Neuronal stem cell (in vitro differentiated cells): ENCODE results near the gene TSC22D2.

Source experiments
- DNase-seq: peaks from one replicate; pipeline ENCODE4 v3.0.0-alpha.2; 2013; ENCODE audit warnings: low spot score
- H2AFZ ChIP-seq: one replicate; pipeline ENCODE4 v1.6.1; 2013; ENCODE audit warnings: mild to moderate bottlenecking, low read length, inconsistent platforms
- H2AK5ac ChIP-seq: 2 replicates; pipeline ENCODE4 v1.6.1; 2013; ENCODE audit warnings: low read depth, mild to moderate bottlenecking, inconsistent platforms, low read length, moderate library complexity, mixed read lengths
- H2BK120ac ChIP-seq: 2 replicates; pipeline ENCODE4 v1.6.1; 2013; ENCODE audit warnings: low read depth, mild to moderate bottlenecking, inconsistent platforms, low read length, moderate library complexity, mixed read lengths
- H2BK12ac ChIP-seq: one replicate; pipeline ENCODE4 v1.6.1; 2013; ENCODE audit warnings: low read length, inconsistent platforms
- H2BK15ac ChIP-seq: 2 replicates; pipeline ENCODE4 v1.6.1; 2013; ENCODE audit warnings: mild to moderate bottlenecking, low read length, inconsistent platforms, mixed read lengths
- H2BK5ac ChIP-seq: one replicate; pipeline ENCODE4 v1.6.1; 2013; ENCODE audit warnings: inconsistent platforms, mild to moderate bottlenecking, low read length, moderate library complexity
- H3K14ac ChIP-seq: one replicate; pipeline ENCODE4 v1.6.1; 2013; ENCODE audit warnings: low read length, inconsistent platforms
- H3K18ac ChIP-seq: 2 replicates; pipeline ENCODE4 v1.6.1; 2013; ENCODE audit warnings: low read length, inconsistent platforms
- H3K23ac ChIP-seq: 2 replicates; pipeline ENCODE4 v1.6.1; 2013; ENCODE audit warnings: low read depth, mild to moderate bottlenecking, mixed read lengths, low read length, inconsistent platforms; ENCODE audit not compliant: poor library complexity
- H3K27ac ChIP-seq: replicated peaks from 3 replicates; pipeline ENCODE4 v1.5.1; 2013; ENCODE audit warnings: low read length, inconsistent platforms
- H3K27me3 ChIP-seq, 3 experiments: 2 replicates each; pipeline ENCODE4 v1.6.1; 2013; ENCODE audit warnings: low read length in 3 of 3, mild to moderate bottlenecking in 2 of 3, inconsistent platforms in 1 of 3, low read depth in 1 of 3, mixed read lengths in 1 of 3, moderate library complexity in 1 of 3; ENCODE audit not compliant: control insufficient read depth in 3 of 3, insufficient read depth in 3 of 3
- H3K36me3 ChIP-seq, 2 donors: replicated peaks in 1 of 2; 2 replicates each; pipeline ENCODE4 v1.6.1; 2013; ENCODE audit warnings: low read length in 2 of 2; ENCODE audit not compliant: control insufficient read depth in 2 of 2, insufficient read depth in 2 of 2
- H3K4ac ChIP-seq: 2 replicates; pipeline ENCODE4 v1.6.1; 2013; ENCODE audit warnings: inconsistent platforms, mild to moderate bottlenecking, low read length, moderate library complexity
- H3K4me1 ChIP-seq, 2 donors: 1 replicate in 1 of 2; 2 replicates in 1 of 2; pipeline ENCODE4 v1.6.1; 2013; ENCODE audit warnings: low read length in 2 of 2, low read depth in 1 of 2; ENCODE audit not compliant: control insufficient read depth in 2 of 2, insufficient read depth in 1 of 2
- H3K4me2 ChIP-seq: one replicate; pipeline ENCODE4 v1.6.1; 2013; ENCODE audit warnings: mild to moderate bottlenecking, low read length, inconsistent platforms; ENCODE audit not compliant: insufficient read depth, poor library complexity, severe bottlenecking
- H3K4me3 ChIP-seq, 2 donors: 2 replicates each; pipeline ENCODE4 v1.5.1; 2013; ENCODE audit warnings: low read length in 2 of 2, mild to moderate bottlenecking in 2 of 2, inconsistent platforms in 1 of 2, moderate library complexity in 1 of 2
- H3K79me1 ChIP-seq: one replicate; pipeline ENCODE4 v1.6.1; 2013; ENCODE audit warnings: low read depth, mild to moderate bottlenecking, inconsistent platforms, low read length, moderate library complexity
- H3K9ac ChIP-seq: one replicate; pipeline ENCODE4 v1.6.1; 2013; ENCODE audit warnings: mild to moderate bottlenecking, low read depth, low read length, inconsistent platforms; ENCODE audit not compliant: poor library complexity
- H3K9me3 ChIP-seq, 2 donors: replicated peaks in 1 of 2; 2 replicates each; pipeline versions ENCODE3 to v1.6.1; 2013; ENCODE audit warnings: low read length in 2 of 2, mild to moderate bottlenecking in 2 of 2, inconsistent platforms in 1 of 2, low read depth in 1 of 2, mixed read lengths in 1 of 2, moderate library complexity in 1 of 2; ENCODE audit not compliant: control insufficient read depth in 2 of 2, insufficient read depth in 1 of 2
- H4K8ac ChIP-seq: one replicate; pipeline ENCODE4 v1.6.1; 2013; ENCODE audit warnings: low read depth, mild to moderate bottlenecking, inconsistent platforms, low read length, moderate library complexity
- H4K91ac ChIP-seq: one replicate; pipeline ENCODE4 v1.6.1; 2013; ENCODE audit warnings: low read length, low read depth, mild to moderate bottlenecking, inconsistent platforms; ENCODE audit not compliant: poor library complexity
- WGBS, 2 donors: extraction: QIAGEN DNeasy Blood & Tissue Kit; methylation state at CpG; one replicate each; pipeline ENCODE4 v1.1.7; 2013; ENCODE audit warnings: missing lambda C conversion rate in 2 of 2, mixed read lengths in 1 of 2; ENCODE audit not compliant: insufficient read length in 2 of 2, insufficient replicate concordance in 1 of 2; ENCODE audit errors: extremely low coverage in 2 of 2; 5-methylcytosine and 5-hydroxymethylcytosine counted together

Gene TSC22D2

DNA sequence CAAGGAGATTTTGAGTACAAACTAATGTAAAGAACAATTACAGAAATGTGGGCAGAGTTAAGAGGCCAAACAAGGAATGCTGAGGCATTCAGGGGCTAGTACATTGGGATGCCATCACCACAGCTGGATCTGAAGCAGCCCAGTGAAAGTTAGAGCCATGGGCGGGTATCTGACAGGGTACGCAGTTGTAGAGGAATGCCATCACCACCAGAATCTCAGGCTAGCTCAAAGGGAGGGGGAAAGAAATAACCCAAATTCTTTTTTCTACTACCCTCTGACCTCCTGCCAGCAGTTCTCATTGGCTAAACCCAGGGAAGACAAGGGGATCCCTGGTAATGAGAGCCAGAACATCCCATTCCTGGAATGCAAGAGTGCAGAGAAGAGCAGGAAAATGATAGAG is 9.0 kb upstream of the TSC22D2 start:
- no peak overlapping the region for H4K91ac ChIP-seq
- H3K27me3 ChIP-seq: no peaks in the 10 kb centered on the region
- H3K23ac ChIP-seq: no peak overlapping the region
- H2BK120ac ChIP-seq: no peak overlapping the region
- no peaks in the 10 kb centered on the region for H3K79me1 ChIP-seq
- no peak overlapping the region for H2AK5ac ChIP-seq
- no peak overlapping the region for H3K4me2 ChIP-seq
- H3K9ac ChIP-seq: no peak overlapping the region
- no peak overlapping the region for H3K18ac ChIP-seq
- no peak overlapping the region for H3K27ac ChIP-seq
- no peak overlapping the region for H2BK15ac ChIP-seq
- H3K36me3 ChIP-seq: no peaks in the 10 kb centered on the region
- no peak overlapping the region for H3K4me3 ChIP-seq
- no peak overlapping the region for H3K4ac ChIP-seq
- H3K9me3 ChIP-seq: no peaks in the 10 kb centered on the region
- no peak overlapping the region for H4K8ac ChIP-seq
- no CpG with 5 or more reads among the region's 2 CpGs for WGBS, 2 donors
- DNase-seq: no peak
- H3K4me1 ChIP-seq: peaks cover 0 to 2% of the 10 kb centered on the region in 2 donors
- no peak overlapping the region for H2BK12ac ChIP-seq
- no peak overlapping the region for H2BK5ac ChIP-seq
- no peak overlapping the region for H2AFZ ChIP-seq
- H3K14ac ChIP-seq: no peak overlapping the region

DNA sequence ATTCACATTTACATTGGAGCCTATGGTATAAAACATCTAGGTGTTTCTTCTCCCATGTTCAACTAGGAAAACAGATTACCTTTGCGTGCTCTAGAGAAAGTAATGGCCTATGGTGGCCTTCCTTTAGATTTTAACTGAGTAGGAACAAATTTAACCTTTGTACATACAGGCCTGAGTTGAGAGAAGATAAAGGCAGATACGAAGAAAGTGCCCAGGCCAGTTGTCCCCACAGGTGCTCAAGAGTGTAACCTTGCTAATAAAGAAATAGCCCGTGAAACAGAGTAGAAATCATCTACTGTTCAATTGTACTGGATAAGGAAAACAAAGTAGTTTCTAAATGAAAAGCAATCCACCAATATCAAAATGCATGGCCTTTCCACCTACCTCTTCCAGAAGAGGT is 6.8 kb upstream of the TSC22D2 start:
- H3K14ac ChIP-seq: no peak overlapping the region
- H4K8ac ChIP-seq: no peak overlapping the region
- no peak overlapping the region for H2BK120ac ChIP-seq
- no peak overlapping the region for H4K91ac ChIP-seq
- no peak overlapping the region for H2BK5ac ChIP-seq
- H3K9me3 ChIP-seq: no peaks in the 10 kb centered on the region
- DNase-seq: no peak
- no peak overlapping the region for H3K9ac ChIP-seq
- H3K23ac ChIP-seq: no peak overlapping the region
- no peak overlapping the region for H2BK15ac ChIP-seq
- H3K27me3 ChIP-seq: no peaks in the 10 kb centered on the region
- H3K36me3 ChIP-seq: no peaks in the 10 kb centered on the region
- no peak overlapping the region for H3K4me3 ChIP-seq
- peaks cover 0 to 2% of the 10 kb centered on the region in 2 donors for H3K4me1 ChIP-seq
- no peak overlapping the region for H3K4me2 ChIP-seq
- no CpG with 5 or more reads among the region's 3 CpGs for WGBS, 2 donors
- H2AK5ac ChIP-seq: no peak overlapping the region
- H2BK12ac ChIP-seq: no peak overlapping the region
- no peak overlapping the region for H2AFZ ChIP-seq
- H3K4ac ChIP-seq: no peak overlapping the region
- H3K18ac ChIP-seq: no peak overlapping the region
- no peaks in the 10 kb centered on the region for H3K79me1 ChIP-seq
- no peak overlapping the region for H3K27ac ChIP-seq

DNA sequence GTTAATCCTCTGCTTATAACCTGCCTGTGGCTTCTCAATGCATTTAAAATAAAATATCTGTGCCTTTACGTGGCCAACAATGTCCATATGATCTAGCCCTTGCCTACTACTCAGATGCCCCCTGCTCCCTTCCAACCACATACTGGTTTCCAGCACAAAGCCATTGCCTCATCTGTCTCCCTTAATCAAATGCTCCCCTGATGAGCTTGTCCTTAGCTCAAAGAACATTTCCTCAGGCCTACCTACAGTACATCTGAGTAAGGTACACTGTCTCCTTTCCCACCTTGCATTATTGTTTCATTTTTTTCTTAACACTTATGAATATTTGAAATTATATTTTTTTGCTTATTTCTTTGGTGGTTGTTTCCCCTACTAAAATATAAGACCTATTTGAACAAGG is 5.9 kb upstream of the TSC22D2 start:
- Histone ChIP-seq H2BK120ac (no peak overlapping the region), H3K9ac (no peak overlapping the region), H3K23ac (no peak overlapping the region), H4K8ac (no peak overlapping the region), H3K18ac (no peak overlapping the region), H3K4me1 (peaks cover 2 to 6% of the 10 kb centered on the region in 2 donors), H3K9me3 (no peaks in the 10 kb centered on the region), H3K27me3 (no peaks in the 10 kb centered on the region), H3K36me3 (no peaks in the 10 kb centered on the region), H4K91ac (no peak overlapping the region), H2BK15ac (no peak overlapping the region), H3K4me2 (no peak overlapping the region), H2BK12ac (no peak overlapping the region), H3K79me1 (no peaks in the 10 kb centered on the region), H3K27ac (no peak overlapping the region), H2BK5ac (no peak overlapping the region), H3K14ac (no peak overlapping the region), H3K4ac (no peak overlapping the region), H3K4me3 (no peak overlapping the region), H2AK5ac (no peak overlapping the region), H2AFZ (no peak overlapping the region)
- WGBS, 2 donors: no CpG with 5 or more reads among the region's 1 CpG
- no peak for DNase-seq

DNA sequence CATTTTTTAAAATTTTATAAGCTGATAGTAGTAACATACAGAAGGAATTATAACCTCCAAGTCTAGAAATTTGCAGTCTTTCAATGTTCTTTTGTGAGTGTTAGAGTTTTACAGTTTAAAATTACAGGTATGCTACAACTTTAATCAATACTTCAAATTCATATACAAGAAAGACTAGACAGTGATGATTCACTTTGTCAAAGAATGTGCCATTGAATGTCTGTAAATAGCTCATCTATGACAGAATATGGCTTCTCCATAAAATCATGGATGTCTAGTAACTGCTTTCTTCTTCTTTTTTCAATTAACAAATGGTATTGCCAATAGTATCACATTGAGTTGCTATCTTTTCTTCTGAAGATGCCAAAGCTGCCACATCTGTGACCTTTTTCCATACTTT is 4.1 kb upstream of the TSC22D2 start:
- no peaks in the 10 kb centered on the region for H3K36me3 ChIP-seq
- H3K4me2 ChIP-seq: no peak overlapping the region
- H2BK12ac ChIP-seq: no peak overlapping the region
- H2AK5ac ChIP-seq: no peak overlapping the region
- H2BK5ac ChIP-seq: no peak overlapping the region
- H2BK120ac ChIP-seq: no peak overlapping the region
- H3K4me3 ChIP-seq: no peak overlapping the region
- no peak overlapping the region for H3K18ac ChIP-seq
- no peak overlapping the region for H3K9ac ChIP-seq
- no peaks in the 10 kb centered on the region for H3K27me3 ChIP-seq
- no peak overlapping the region for H3K23ac ChIP-seq
- no peak overlapping the region for H2AFZ ChIP-seq
- no peak overlapping the region for H3K14ac ChIP-seq
- H4K91ac ChIP-seq: no peak overlapping the region
- peaks cover 2 to 8% of the 10 kb centered on the region in 2 donors for H3K4me1 ChIP-seq
- H3K9me3 ChIP-seq: no peaks in the 10 kb centered on the region
- H2BK15ac ChIP-seq: no peak overlapping the region
- no peak overlapping the region for H3K27ac ChIP-seq
- no peaks in the 10 kb centered on the region for H3K79me1 ChIP-seq
- no peak overlapping the region for H3K4ac ChIP-seq
- DNase-seq: no peak
- H4K8ac ChIP-seq: no peak overlapping the region
